HL-60 (cell line): ENCODE measurements around the gene ISCU.

Experiments
- CTCF ChIP-seq: IDR thresholded peaks from one replicate; pipeline ENCODE4 v1.5.1; 2011; ENCODE audit warnings: low read length, control low read depth, inconsistent platforms; ENCODE audit not compliant: insufficient read depth
- POLR2AphosphoS5 ChIP-seq: IDR thresholded peaks from 2 replicates; pipeline ENCODE4 v1.6.1; 2012; ENCODE audit warnings: low read depth
- TF ChIP-seq, protein P1 (sequence below): IDR thresholded peaks from 2 replicates; pipeline ENCODE4 v1.6.1; 2012; ENCODE audit warnings: low read depth; ENCODE audit not compliant: insufficient replicate concordance

DNA sequence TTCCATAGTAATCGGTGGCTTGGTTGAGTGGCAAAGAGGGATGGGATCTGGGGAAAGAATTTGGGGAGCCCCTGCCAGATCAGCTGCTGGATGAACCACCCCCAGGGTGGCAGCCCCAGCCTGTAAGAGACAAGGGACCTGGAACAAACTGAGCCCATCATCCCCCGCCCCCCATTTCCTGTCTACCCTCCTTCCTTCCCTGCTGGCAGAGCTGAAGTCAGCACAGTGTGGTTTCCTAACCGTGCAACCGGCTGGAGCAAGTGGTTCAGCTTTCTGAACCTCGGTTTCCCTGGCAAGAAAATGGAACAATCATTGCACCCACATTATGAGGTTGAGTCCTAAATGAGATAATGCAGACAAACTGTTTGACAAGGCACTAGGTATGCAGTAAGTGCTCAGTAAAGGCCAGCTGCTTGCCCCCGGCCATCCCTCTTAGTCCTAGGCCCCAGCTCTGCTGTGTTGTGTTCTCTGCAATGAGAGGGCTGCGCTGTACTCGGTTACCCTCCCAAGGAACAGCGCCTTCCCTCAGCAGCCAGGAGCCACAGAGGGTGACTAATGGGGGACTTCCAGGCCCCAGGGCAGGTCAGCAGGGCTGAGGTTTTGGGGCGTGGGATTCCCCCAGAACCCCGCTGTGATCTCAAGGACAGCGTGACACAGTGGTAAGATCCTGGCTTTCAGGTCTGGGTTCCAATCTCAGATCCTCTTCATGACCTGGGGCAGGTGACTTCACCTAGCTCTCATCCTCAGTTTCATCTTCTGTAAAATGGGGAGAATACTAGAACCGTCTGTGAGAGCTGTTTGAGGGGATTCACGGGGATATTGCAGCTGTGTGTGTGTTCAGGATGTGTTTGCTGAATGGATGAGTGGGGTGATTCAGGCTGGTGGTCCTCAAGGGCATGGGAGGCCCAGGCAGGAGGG lies 54.8 kb downstream of the ISCU start:
- TF ChIP-seq CTCF: no peak
- TF ChIP-seq POLR2AphosphoS5: peak; percentile 27; the same call in 1 of the 2 replicates
- TF ChIP-seq, protein P1, sequence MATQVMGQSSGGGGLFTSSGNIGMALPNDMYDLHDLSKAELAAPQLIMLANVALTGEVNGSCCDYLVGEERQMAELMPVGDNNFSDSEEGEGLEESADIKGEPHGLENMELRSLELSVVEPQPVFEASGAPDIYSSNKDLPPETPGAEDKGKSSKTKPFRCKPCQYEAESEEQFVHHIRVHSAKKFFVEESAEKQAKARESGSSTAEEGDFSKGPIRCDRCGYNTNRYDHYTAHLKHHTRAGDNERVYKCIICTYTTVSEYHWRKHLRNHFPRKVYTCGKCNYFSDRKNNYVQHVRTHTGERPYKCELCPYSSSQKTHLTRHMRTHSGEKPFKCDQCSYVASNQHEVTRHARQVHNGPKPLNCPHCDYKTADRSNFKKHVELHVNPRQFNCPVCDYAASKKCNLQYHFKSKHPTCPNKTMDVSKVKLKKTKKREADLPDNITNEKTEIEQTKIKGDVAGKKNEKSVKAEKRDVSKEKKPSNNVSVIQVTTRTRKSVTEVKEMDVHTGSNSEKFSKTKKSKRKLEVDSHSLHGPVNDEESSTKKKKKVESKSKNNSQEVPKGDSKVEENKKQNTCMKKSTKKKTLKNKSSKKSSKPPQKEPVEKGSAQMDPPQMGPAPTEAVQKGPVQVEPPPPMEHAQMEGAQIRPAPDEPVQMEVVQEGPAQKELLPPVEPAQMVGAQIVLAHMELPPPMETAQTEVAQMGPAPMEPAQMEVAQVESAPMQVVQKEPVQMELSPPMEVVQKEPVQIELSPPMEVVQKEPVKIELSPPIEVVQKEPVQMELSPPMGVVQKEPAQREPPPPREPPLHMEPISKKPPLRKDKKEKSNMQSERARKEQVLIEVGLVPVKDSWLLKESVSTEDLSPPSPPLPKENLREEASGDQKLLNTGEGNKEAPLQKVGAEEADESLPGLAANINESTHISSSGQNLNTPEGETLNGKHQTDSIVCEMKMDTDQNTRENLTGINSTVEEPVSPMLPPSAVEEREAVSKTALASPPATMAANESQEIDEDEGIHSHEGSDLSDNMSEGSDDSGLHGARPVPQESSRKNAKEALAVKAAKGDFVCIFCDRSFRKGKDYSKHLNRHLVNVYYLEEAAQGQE: peak; percentile 28
